GM18505 (cell line): ENCODE data around the gene SSX2IP.

Source experiments
- ATAC-seq: cut with Tn5 transposase; IDR thresholded peaks from one replicate; pipeline ENCODE4 v1.9.1; 2021; ENCODE audit not compliant: unreplicated experiment
- POLR2A ChIP-seq: IDR thresholded peaks from 4 replicates; pipeline ENCODE4 v1.6.1; 2011; ENCODE audit warnings: borderline replicate concordance; ENCODE audit not compliant: insufficient read depth, insufficient read length; ENCODE audit errors: extremely low read depth

The SSX2IP gene

DNA sequence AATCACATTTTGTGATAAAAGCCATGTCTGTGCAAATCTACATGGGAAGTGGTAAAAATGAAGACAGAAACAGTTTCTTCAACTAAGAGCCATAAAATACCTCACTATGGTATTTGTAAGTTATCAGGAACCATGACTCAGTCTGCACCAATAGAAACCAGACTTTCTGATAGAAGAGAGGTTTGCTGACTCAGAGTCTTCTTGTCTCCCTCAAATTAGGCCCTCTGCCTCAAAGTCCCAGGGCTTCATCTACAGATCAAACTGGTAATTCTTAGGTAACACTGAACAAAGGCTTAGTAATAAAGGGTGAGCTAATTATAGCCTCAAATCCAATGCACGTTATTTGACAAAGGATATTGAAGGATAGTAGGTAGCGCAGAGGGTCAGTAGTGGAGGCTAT is 30.9 kb upstream of the SSX2IP start:
- no peak for ATAC-seq
- no peak for TF ChIP-seq POLR2A

- TF ChIP-seq POLR2A, result no peak
- ATAC-seq, result no peak
Observed at GRCh38 chr1:84720221-84720780, 30.0 kb upstream of the SSX2IP start.

DNA sequence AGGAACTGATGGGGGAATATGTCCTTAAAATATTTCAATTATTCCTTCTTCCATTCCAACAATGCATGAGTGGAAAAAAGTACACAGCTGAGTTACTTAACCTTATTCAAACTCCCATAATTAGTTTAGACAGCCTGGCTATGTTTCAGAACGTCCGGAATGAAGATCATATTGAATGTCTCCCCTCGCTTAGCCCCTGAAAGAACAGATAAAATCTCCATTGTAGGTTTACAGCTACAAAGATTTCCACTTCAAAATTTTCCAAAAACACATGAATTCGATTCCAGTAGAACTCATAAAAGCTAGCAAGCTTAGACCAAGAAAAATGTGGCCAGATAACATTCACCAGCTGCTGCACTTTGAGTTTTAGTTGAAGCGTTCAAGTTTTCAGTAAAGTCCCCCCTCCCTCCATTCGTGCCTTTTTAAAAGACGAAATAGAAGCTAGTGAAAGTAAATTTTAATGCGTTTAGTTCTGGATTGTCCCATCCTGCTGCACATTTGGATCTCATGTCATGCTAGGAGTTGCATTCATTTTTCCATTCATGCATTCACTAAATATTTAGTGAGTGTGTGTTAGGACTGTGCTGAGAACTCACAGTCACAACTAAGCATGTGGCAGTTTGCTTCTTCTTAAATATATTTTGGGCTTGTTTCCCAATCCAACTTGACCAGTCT is 29.4 kb upstream of the SSX2IP start:
- no peak for TF ChIP-seq POLR2A
- no peak for ATAC-seq

GRCh38 chr1:84715342-84716019 is 25.2 kb upstream of the SSX2IP start:
- no peak for TF ChIP-seq POLR2A
- ATAC-seq, result no peak

GRCh38 chr1:84712276-84712874 is 22.1 kb upstream of the SSX2IP start:
- TF ChIP-seq POLR2A, result no peak
- no peak for ATAC-seq

DNA sequence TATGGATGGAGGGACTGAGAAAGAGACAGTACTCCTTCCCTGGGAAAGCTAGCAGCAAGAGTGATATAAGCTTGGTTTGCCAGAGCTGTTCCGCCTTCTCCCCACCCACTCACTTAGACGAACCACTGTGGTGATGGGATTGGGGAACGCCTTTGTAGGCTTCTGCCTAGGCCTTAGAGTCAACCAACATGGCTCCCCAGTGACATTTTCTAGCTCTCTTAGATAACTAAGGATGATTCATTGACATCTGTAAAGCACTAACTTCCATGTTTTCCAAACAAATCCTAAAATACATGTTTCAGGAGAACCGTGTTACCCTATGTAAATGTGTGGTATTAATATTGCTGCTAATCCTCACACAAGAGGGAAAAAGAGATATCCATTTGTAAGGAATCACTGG is 21.6 kb upstream of the SSX2IP start:
- no peak for TF ChIP-seq POLR2A
- ATAC-seq, result no peak

DNA sequence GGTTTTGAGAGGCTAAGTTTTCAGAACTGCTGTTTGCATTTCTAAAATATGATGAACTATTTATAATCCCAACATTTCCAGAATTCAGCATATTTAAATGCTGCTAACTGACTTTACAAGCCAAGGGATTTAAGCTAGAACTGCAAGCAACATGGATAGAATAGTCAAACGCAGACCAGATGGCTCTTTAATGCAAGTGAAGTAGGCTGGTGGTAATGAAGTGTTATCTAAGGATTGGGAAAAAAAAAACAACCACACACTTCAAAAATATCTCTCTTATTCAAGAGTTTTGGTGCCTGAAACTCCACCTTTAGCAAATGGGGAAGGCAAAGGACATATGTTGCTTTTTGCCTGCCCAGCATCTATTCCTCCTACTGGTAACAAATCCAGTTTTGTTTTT is 20.9 kb upstream of the SSX2IP start:
- no peak for ATAC-seq
- TF ChIP-seq POLR2A, result no peak

DNA sequence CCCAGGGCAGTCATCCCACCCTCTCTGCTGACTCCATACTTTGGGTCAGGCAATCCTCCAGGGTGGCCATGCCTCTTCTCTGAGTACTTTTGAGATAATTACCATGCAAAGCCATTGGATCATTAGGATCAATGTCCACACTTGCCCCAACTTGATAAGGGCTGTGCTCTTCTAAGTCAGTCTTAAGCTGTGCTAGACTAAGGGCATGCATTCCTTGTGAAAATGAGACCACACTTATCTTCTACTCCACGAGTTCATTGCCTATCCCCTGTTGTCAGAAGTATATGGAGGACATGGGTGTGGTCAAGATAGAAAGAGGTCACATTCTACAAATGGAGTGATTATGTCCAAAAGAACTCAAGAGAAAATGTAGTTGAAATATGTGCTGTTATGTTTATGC is 18.9 kb upstream of the SSX2IP start:
- no peak for ATAC-seq
- TF ChIP-seq POLR2A, result no peak

- no peak for ATAC-seq
- no peak for TF ChIP-seq POLR2A
Observed at GRCh38 chr1:84708031-84708430, 17.8 kb upstream of the SSX2IP start.

DNA sequence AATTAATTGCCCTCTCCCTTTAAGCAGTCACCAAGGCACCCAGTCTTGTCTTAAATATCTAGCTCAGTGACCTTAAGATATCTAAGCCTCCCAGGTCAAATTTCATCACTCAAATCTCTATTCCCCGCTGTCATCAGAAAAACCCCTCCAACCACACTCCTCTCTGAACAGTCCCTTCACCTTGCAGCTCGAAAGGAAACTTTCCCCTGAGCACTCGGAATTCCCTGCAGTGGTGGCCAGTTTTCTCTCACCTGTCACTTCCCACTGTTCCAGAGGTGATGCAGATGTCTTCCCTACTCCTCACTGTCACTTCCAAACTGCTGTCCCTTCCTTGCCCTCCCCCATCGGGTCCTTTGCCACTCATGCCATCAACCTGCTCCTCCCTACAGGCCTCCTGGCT is 15.3 kb upstream of the SSX2IP start:
- no peak for ATAC-seq
- TF ChIP-seq POLR2A, result no peak

GRCh38 chr1:84704872-84705417 is 14.7 kb upstream of the SSX2IP start:
- TF ChIP-seq POLR2A, result no peak
- no peak for ATAC-seq

DNA sequence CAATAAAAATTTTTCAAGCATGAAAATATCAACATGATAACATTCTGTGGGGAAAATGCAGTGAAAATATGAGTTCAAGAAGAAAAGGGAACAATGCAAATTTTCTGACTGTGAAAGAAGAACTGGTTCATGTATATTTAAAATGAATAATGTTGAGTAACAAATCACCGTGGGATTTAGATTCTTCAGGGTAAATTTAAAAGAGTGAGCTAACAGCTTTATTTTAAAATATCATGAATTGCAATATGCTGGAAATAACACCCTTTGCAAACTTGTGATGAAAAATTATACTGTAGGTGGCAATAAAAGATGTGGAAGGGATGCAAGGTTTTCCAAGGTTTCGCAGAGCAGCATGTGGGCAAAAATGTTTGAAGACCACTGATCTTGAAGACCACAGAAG is 13.2 kb upstream of the SSX2IP start:
- no peak for TF ChIP-seq POLR2A
- ATAC-seq, result no peak

DNA sequence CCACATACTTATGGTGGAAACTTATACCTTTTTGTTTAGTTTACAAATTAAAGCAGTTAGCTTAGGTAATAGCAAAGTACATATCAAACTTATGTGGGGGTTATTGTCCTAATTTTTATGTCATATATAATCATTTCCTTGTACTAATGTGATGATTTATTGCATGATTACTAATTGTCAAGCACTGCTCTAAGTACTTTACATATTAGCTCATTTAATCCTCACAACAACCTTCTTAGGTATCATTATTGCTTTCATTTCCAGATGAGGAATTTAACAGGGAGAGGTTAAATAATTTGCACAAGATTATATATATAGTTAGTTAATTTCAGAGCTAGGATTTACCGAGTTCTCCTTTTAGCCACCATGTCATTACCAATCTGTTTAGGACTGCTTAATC is 11.9 kb upstream of the SSX2IP start:
- ATAC-seq, result no peak

More for the DNA sequence above, 11.9 kb upstream of the SSX2IP start:
- TF ChIP-seq POLR2A, result no peak
